Measurements from ENCODE around the gene INTS1. TPM values are rescaled to one million over a fixed set of nuclear protein-coding genes. Genes with fewer than 3 reads are reported as not detected.

Gene INTS1
- total and polyA plus RNA-seq, 10 of the 15 experiments (the other 5 are each of a cell fraction or from before 2014, with no cell fraction given): 0.52 to 89.0 (median 15.1) TPM

DNA sequence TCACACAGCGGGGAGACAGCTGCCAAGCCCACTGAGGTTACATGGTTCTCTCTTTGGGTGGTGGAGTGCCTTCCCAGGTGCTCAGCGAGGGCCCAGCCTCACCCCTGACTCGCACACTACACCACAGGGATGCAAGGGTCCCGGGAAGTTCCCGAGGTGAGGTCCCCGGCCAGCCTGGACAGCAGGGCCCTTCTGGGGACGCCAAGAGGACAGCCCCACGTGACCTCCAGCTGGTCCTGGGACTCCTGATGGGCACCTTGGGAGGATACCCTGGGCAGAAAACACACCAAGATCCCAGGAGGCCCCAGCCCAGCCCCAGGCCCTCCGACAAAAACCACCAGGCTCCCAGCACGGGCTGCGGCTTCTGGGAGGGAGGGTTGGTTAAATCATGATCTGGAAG, 53.2 kb downstream of the INTS1 start:
- H3K9ac ChIP-seq (ENCODE audit: control insufficient read depth, insufficient read depth, low read length): no peak overlapping the region
- DNase-seq (ENCODE audit: low read depth, low spot score) (no peak), ATAC-seq (no peak), FAIRE-seq (no peak)
- H2AFZ ChIP-seq (ENCODE audit: control insufficient read depth, low read depth, low read length): no peak overlapping the region
- no peaks in the 10 kb centered on the region for H3K36me3 ChIP-seq (ENCODE audit: control insufficient read depth in 2 of 2, insufficient read depth in 2 of 2, low read length in 1 of 2)
- no peaks in the 10 kb centered on the region for H3K79me2 ChIP-seq (ENCODE audit: control insufficient read depth, insufficient read depth, low read length)
- ChIA-PET CTCF (no interaction called here), POLR2A (no interaction called here), SMC1A (ENCODE audit: uncharacterized antibody, unreplicated experiment) (no interaction called here), RAD21 (ENCODE audit: unreplicated experiment) (no interaction called here)
- 58% methylated on average over 11 of the region's 11 CpGs for WGBS (ENCODE audit: insufficient coverage, insufficient replicate concordance, low lambda C conversion rate, missing lambda C conversion rate)
- BruUV-seq (replicated peaks): no TSS peak
- TF ChIP-seq SIN3A (IDR thresholded peaks at IDR 0.05; ENCODE audit: low read depth, low read length) (no peak), CBFB (IDR thresholded peaks at IDR 0.05; ENCODE audit: low read depth) (no peak), SRF (IDR thresholded peaks at IDR 0.05; ENCODE audit: low read depth in 2 of 2, low read length in 2 of 2) (no peak), IRF4 (IDR thresholded peaks at IDR 0.05; ENCODE audit: low read depth, low read length) (no peak), BCLAF1 (IDR thresholded peaks at IDR 0.05) (no peak), FOXK2 (IDR thresholded peaks at IDR 0.05) (no peak), TCF7 (IDR thresholded peaks at IDR 0.05; ENCODE audit: borderline replicate concordance) (no peak)
- H4K20me1 ChIP-seq (ENCODE audit: control insufficient read depth, insufficient read depth): no peaks in the 10 kb centered on the region
- H3K4me2 ChIP-seq (ENCODE audit: control insufficient read depth, insufficient read depth): no peak overlapping the region
- no peak overlapping the region for H3K27ac ChIP-seq (ENCODE audit: control insufficient read depth, insufficient read depth)
- no peaks in the 10 kb centered on the region for H3K9me3 ChIP-seq (replicated peaks; ENCODE audit: control insufficient read depth, insufficient read depth, low read length)
- intact Hi-C loops (cut with micrococcal nuclease; ENCODE audit: unreplicated experiment) (no loop called here), in situ Hi-C loops (cut with MboI) (no loop called here)
- no peaks in the 10 kb centered on the region for H3K4me1 ChIP-seq (ENCODE audit: control insufficient read depth, insufficient read depth, low read length)
- no peaks in the 10 kb centered on the region for H3K27me3 ChIP-seq (replicated peaks in 1 of 2; ENCODE audit: control insufficient read depth in 2 of 2, insufficient read depth in 2 of 2, low read length in 1 of 2)
- no peak overlapping the region for H3K4me3 ChIP-seq

Data from GM12878 (cell line).